Activated naive CD4-positive, alpha-beta T cell treated with anti-CD3 and anti-CD28 coated beads, Interleukin-2, amount 10 ng/mL, durations not matched to agents 7 days and 5 days (primary cell): ENCODE results near the gene TOMM70.

Source experiments
- CTCF ChIA-PET: fragments of 350-600 bp; sonication (Branson Sonifier 250); formaldehyde crosslinking; loops from one replicate; lab custom pipeline; 2021; ENCODE audit warnings: antibody characterized with exemption; lab: Charles Lee
- DNase-seq: peaks from one replicate; pipeline ENCODE4 v3.0.0-alpha.2; 2020
- H3K27ac Mint-ChIP-seq: one replicate; pipeline ENCODE4 v1.8.0; 2021; ENCODE audit warnings: mild to moderate bottlenecking, moderate library complexity, mixed read lengths
- H3K27me3 Mint-ChIP-seq: one replicate; pipeline ENCODE4 v1.8.0; 2021; ENCODE audit warnings: mild to moderate bottlenecking, mixed read lengths
- H3K36me3 Mint-ChIP-seq: one replicate; pipeline ENCODE4 v1.8.0; 2021; ENCODE audit warnings: mixed read lengths
- H3K4me1 Mint-ChIP-seq: one replicate; pipeline ENCODE4 v1.8.0; 2021; ENCODE audit warnings: mixed read lengths
- H3K4me3 Mint-ChIP-seq: one replicate; pipeline ENCODE4 v1.8.0; 2021; ENCODE audit warnings: mild to moderate bottlenecking, moderate library complexity, mixed read lengths
- H3K9me3 Mint-ChIP-seq: one replicate; pipeline ENCODE4 v1.8.0; 2021; ENCODE audit warnings: mixed read lengths

Gene TOMM70

DNA sequence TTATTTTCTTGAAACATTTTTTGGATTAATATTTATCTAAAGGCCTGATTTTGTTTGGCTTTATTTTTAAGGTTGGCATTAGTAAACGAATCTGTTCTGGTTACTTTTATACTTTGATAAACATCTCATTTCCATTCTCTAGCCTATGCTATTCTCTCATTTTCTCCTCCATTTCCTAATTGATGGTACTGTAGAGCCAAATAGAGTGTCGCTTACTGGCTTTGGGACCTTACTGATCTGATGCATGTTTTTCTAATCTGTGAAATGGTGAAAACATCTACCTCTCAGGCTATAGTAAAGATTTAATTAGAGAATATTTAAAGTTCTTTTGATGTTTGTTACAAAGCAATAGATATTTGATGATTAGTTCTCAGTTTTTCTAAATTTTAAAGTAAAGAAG is 2.0 kb upstream of the TOMM70 start:
- Mint-ChIP-seq H3K36me3 (peaks cover 18% of the 10 kb centered on the region), H3K27ac (peak overlapping the region; percentile 98)

GRCh38 chr3:100402256-100402655 is 1.4 kb upstream of the TOMM70 start:
- peak overlapping the region; percentile 96 for H3K4me3 Mint-ChIP-seq
- CTCF ChIA-PET = interaction anchor here (0.6 to 1.1 kb wide), 3 partner anchors 39 to 175 kb away, joined by 3 to 4 read pairs (median 3); no protein-coding TSS in a partner anchor
- no peak for DNase-seq
- peaks cover 57% of the 10 kb centered on the region for H3K4me1 Mint-ChIP-seq
- H3K36me3 Mint-ChIP-seq = peaks cover 14% of the 10 kb centered on the region
- peak overlapping the region; percentile 98 for H3K27ac Mint-ChIP-seq
- H3K27me3 Mint-ChIP-seq = no peaks in the 10 kb centered on the region
- peaks cover 6% of the 10 kb centered on the region for H3K9me3 Mint-ChIP-seq

More for the DNA sequence above, 2.0 kb upstream of the TOMM70 start:
- Mint-ChIP-seq H3K4me3 (peak overlapping the region; percentile 96), H3K9me3 (peaks cover 13% of the 10 kb centered on the region), H3K4me1 (peaks cover 53% of the 10 kb centered on the region), H3K27me3 (no peaks in the 10 kb centered on the region)
- DNase-seq = no peak
- CTCF ChIA-PET = no interaction called here

- H3K9me3 Mint-ChIP-seq = peaks cover 4% of the 10 kb centered on the region
- peaks cover 14% of the 10 kb centered on the region for H3K36me3 Mint-ChIP-seq
- H3K4me1 Mint-ChIP-seq = peaks cover 61% of the 10 kb centered on the region
- no peaks in the 10 kb centered on the region for H3K27me3 Mint-ChIP-seq
- peak; percentile 66 for DNase-seq
- H3K27ac Mint-ChIP-seq = peak overlapping the region; percentile 98
- peak overlapping the region; percentile 96 for H3K4me3 Mint-ChIP-seq
- CTCF ChIA-PET = interaction anchor here (0.8 to 1.2 kb wide), 4 partner anchors 39 to 333 kb away, joined by 3 read pairs; no protein-coding TSS in a partner anchor
Measured at GRCh38 chr3:100401674-100402041, 769 bp upstream of the TOMM70 start.

DNA sequence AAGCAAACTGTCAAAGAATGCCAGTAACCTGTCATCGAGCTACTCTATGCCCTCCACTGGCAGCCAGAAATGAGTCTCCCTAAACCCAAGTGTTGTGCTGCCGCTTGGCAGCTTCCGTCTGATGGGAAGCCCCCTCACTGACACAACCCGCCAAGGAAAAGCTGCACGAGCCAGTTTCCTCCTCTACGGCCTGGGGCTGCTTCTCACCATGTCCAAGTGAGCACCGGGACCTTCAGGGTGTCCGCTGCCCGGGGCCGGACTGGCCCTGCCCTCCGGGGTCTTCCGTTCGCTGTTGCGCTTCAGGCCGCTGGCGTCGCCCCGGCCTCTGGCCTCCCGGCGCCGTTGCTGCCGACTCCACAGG is 490 bp downstream of the TOMM70 start:
- Mint-ChIP-seq H3K9me3 (peaks cover 4% of the 10 kb centered on the region), H3K36me3 (peaks cover 12% of the 10 kb centered on the region), H3K27ac (peak overlapping the region; percentile 98), H3K27me3 (no peaks in the 10 kb centered on the region), H3K4me1 (peaks cover 66% of the 10 kb centered on the region), H3K4me3 (peak overlapping the region; percentile 96)
- DNase-seq = peak; percentile 64
- CTCF ChIA-PET = interaction anchor here (0.6 to 1.5 kb wide), 2 partner anchors 19 to 533 kb away, joined by 3 read pairs; no protein-coding TSS in a partner anchor

- Mint-ChIP-seq H3K4me3 (peak overlapping the region; percentile 96), H3K4me1 (peaks cover 64% of the 10 kb centered on the region), H3K27ac (peak overlapping the region; percentile 98), H3K36me3 (peaks cover 7% of the 10 kb centered on the region), H3K27me3 (no peaks in the 10 kb centered on the region), H3K9me3 (peaks cover 1% of the 10 kb centered on the region)
- CTCF ChIA-PET = interaction anchor here (1.5 kb wide), 1 partner anchor 18 kb away, joined by 3 read pairs; no protein-coding TSS in a partner anchor
- no peak for DNase-seq
Measured at GRCh38 chr3:100399341-100400071, 1.4 kb downstream of the TOMM70 start.

- Mint-ChIP-seq H3K4me1 (peaks cover 44% of the 10 kb centered on the region), H3K36me3 (peaks cover 11% of the 10 kb centered on the region), H3K9me3 (no peaks in the 10 kb centered on the region), H3K27me3 (no peaks in the 10 kb centered on the region), H3K27ac (no peak overlapping the region), H3K4me3 (no peak overlapping the region)
- CTCF ChIA-PET = no interaction called here
- no peak for DNase-seq
Measured at GRCh38 chr3:100396967-100397366, 3.9 kb downstream of the TOMM70 start.

GRCh38 chr3:100395679-100396431 is 5.0 kb downstream of the TOMM70 start:
- DNase-seq = no peak
- Mint-ChIP-seq H3K4me3 (no peak overlapping the region), H3K4me1 (peaks cover 40% of the 10 kb centered on the region), H3K27me3 (no peaks in the 10 kb centered on the region), H3K36me3 (peaks cover 15% of the 10 kb centered on the region), H3K9me3 (no peaks in the 10 kb centered on the region), H3K27ac (no peak overlapping the region)
- CTCF ChIA-PET = interaction anchor here (1.4 kb wide), 1 partner anchor 10 kb away, joined by 3 read pairs; no protein-coding TSS in a partner anchor

DNA sequence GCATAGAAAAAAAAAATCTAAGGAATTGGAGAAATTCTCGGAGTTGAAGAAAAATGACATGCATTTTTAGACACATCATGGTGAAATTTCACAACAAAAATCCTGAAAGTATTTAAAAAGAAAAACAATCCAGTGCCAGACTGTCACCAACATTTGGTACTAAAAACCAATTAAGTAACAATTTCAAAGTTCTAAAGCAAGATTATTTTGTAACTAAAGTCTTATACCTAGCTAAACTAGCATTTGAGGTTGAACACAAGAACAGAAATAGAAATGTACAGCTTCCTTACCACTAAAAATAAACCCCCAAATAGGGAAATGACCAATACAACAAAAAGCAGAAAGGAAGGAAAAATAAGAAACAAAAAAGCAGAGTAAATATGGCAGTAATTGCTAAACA is 11.9 kb downstream of the TOMM70 start:
- Mint-ChIP-seq H3K27me3 (no peaks in the 10 kb centered on the region), H3K36me3 (peaks cover 40% of the 10 kb centered on the region), H3K9me3 (peaks cover 10% of the 10 kb centered on the region), H3K4me3 (no peak overlapping the region), H3K4me1 (peaks cover 6% of the 10 kb centered on the region), H3K27ac (no peak overlapping the region)
- no peak for DNase-seq
- CTCF ChIA-PET = interaction anchor here (0.7 kb wide), 1 partner anchor 75 kb away, joined by 3 read pairs; no protein-coding TSS in a partner anchor

DNA sequence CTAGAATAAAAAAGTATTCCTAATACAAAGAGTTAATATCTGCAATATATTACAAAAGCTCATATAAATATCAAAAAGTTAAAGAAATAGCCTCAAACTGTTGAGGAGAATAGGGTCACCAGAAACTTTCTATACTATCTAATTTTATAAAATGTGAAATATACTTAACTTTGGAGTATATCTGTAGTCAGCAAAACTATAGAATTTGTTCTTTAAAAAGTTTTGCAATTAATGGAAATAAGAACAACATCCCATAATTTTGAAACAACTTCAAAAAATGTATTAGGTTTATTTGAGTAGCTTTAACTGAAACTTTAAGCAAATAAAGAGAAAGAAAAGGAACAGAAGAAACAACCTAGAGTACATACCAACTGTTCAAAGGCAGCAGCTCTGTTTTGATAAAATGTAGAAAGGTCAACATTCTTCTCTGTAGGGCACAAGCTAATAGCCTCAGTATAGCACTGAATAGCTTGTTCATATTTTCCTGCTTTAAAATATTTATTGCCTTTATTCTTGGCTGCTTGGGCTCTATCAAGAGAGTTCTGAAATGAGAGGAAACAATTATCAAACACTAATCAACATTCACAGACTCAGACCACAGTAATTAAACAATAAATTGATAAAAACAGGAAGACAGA is 14.3 kb downstream of the TOMM70 start:
- H3K36me3 Mint-ChIP-seq = peaks cover 41% of the 10 kb centered on the region
- DNase-seq = no peak

DNA sequence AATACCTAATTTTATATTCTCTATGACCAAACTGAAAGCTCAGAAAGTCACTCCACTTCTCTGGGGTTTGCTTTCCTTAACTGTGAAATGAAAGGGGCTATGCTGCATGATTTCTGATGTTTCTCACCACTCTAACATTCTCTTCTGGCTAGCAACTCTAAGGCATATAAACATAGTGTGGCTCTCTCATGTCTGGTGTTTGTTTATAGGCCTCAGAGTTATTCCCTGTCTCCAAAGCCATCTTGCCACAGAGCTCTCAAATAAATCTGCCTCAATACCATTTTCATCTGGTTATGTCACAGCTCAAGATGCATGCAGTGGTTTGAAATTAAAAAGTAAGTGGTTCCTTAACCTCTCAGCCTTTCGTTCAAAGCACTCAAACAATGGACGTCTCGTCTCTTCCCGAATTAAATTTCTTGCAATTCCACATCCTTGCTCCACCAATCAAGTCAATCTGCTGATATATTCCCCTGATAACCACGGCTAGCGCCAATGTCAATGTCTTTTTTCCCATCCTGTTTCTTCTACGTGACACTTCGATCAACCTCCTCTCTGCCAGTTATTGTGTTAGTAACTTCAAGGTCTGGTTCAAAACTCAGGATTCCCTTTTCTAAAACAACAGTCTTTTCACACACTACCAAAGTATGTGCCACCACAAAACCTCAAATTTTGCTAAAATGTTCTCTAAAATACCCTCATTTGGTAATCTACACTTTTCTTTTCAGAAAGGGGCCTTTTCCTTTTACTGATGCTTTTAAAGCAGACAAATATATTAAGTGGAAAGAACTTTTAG is 16.0 kb downstream of the TOMM70 start:
- H3K36me3 Mint-ChIP-seq = peaks cover 46% of the 10 kb centered on the region
- H3K27ac Mint-ChIP-seq = no peak overlapping the region
- no peak overlapping the region for H3K4me3 Mint-ChIP-seq
- H3K4me1 Mint-ChIP-seq = peaks cover 3% of the 10 kb centered on the region
- CTCF ChIA-PET = interaction anchor here (1.4 kb wide), 1 partner anchor 10 kb away, joined by 3 read pairs; no protein-coding TSS in a partner anchor
- no peak for DNase-seq
- H3K9me3 Mint-ChIP-seq = peaks cover 10% of the 10 kb centered on the region
- H3K27me3 Mint-ChIP-seq = no peaks in the 10 kb centered on the region

More for the DNA sequence above, 14.3 kb downstream of the TOMM70 start:
- peaks cover 10% of the 10 kb centered on the region for H3K9me3 Mint-ChIP-seq
- H3K4me3 Mint-ChIP-seq = no peak overlapping the region
- H3K4me1 Mint-ChIP-seq = peaks cover 3% of the 10 kb centered on the region
- H3K27ac Mint-ChIP-seq = no peak overlapping the region
- no peaks in the 10 kb centered on the region for H3K27me3 Mint-ChIP-seq
- CTCF ChIA-PET = interaction anchor here (1.4 kb wide), 1 partner anchor 8 kb away, joined by 3 read pairs; no protein-coding TSS in a partner anchor

GRCh38 chr3:100376301-100376700 is 24.6 kb downstream of the TOMM70 start:
- CTCF ChIA-PET = no interaction called here
- Mint-ChIP-seq H3K4me3 (no peak overlapping the region), H3K27me3 (no peaks in the 10 kb centered on the region), H3K4me1 (no peaks in the 10 kb centered on the region), H3K27ac (no peak overlapping the region), H3K9me3 (no peaks in the 10 kb centered on the region), H3K36me3 (peaks cover 44% of the 10 kb centered on the region)
- no peak for DNase-seq

DNA sequence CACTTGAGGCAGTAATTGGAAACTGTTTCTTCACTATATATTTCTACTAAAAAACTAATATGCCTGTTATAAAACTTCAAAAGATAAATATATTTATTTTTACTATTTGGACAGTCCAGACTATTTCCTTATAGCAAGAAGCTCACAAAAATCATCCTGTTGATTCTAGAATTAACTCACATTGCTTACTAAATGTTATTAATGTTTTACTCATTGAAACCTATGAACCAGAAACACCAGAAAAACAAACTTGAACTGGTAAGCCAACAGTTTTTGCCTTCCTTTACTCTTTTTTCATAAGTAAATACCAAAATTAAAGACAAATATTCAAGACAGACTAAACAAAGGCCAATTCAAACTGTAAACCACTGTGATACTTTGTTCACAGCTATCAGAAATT is 26.4 kb downstream of the TOMM70 start:
- Mint-ChIP-seq H3K4me3 (no peak overlapping the region), H3K27ac (no peak overlapping the region)
- CTCF ChIA-PET = interaction anchor here (0.7 to 1.2 kb wide), 2 partner anchors 89 to 146 kb away, joined by 3 read pairs; no protein-coding TSS in a partner anchor

DNA sequence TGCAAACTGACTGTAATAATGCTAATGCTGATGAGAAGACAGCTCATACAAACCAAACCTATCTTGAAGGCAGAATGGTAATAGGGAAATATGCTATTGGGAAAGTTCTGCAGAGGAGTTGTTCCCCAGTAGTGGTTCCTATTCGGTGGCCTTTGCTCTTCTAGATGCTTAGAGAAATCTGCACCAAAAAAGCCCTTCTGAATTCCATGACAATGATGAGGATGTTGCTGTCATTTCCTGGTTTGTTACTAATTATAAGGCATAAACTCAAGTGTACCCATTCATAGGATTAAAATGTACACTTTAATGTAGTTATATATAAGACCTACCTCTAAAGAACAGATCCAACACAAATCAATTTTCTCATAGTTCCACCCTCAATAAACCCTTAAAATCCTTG is 30.1 kb downstream of the TOMM70 start:
- H3K27me3 Mint-ChIP-seq = no peaks in the 10 kb centered on the region
- no peaks in the 10 kb centered on the region for H3K4me1 Mint-ChIP-seq
- CTCF ChIA-PET = interaction anchor here (1.0 kb wide), 1 partner anchor 10 kb away, joined by 3 read pairs; no protein-coding TSS in a partner anchor
- H3K27ac Mint-ChIP-seq = no peak overlapping the region
- H3K36me3 Mint-ChIP-seq = peaks cover 38% of the 10 kb centered on the region
- H3K4me3 Mint-ChIP-seq = no peak overlapping the region
- no peaks in the 10 kb centered on the region for H3K9me3 Mint-ChIP-seq
- DNase-seq = no peak

More for the DNA sequence above, 26.4 kb downstream of the TOMM70 start:
- no peak for DNase-seq
- no peaks in the 10 kb centered on the region for H3K27me3 Mint-ChIP-seq
- H3K36me3 Mint-ChIP-seq = peaks cover 34% of the 10 kb centered on the region
- H3K4me1 Mint-ChIP-seq = no peaks in the 10 kb centered on the region
- no peaks in the 10 kb centered on the region for H3K9me3 Mint-ChIP-seq
